Measurements from ENCODE around the gene GJA3.

GJA3 gene

DNA sequence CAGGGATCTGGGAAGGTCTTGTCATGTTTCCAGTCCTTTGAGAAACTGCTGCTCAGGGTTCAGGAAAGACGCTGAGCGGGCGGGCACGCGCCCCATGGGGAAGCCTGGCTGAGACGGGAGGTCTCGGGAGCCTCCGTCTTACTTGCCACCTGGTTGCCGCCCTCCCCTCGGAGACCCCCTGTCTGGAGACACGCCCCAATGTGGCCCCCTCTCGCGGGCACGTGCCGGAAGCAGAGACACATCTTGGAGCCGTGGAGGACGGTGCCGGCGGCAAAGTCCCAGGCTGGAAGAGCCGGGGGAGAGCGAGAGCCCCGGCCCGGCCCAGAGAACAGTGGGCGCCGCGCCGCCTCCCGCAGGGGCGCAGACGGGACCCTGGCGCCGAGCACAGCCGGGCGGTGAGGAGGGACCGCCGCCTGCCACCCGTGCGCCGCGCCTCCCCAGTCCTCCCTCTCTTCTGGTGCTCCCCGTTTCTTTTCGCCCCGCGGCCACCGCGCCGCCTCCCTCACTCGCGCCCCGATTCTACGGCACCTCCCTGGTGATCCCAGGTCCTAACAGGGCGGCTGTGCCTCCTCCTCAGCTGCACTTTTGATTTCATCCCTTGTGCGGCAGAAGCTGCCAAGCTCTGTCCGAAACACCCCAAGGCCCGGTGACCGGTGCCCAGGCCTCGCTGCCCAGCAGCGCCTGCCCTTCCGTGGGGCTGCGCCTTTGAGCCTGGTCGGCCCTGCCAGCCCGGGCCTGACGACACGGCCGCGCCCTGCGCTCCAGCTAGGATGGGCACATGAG, 16.4 kb upstream of the GJA3 start:
- Histone ChIP-seq H4K91ac (ENCODE audit: low read depth, low read length) (no peak overlapping the region), H2AFZ (ENCODE audit: insufficient read depth, low read length, poor library complexity) (no peak overlapping the region), H3K4me3 (ENCODE audit: low read depth, low read length) (no peak overlapping the region), H3K79me1 (ENCODE audit: low read length) (no peaks in the 10 kb centered on the region), H4K12ac (ENCODE audit: low read depth, low read length) (no peak overlapping the region), H3K27me3 (ENCODE audit: insufficient read depth, low read length) (no peaks in the 10 kb centered on the region), H3K36me3 (ENCODE audit: control insufficient read depth in 1 of 2, insufficient read depth in 2 of 2, low read length in 2 of 2) (peaks cover 0 to 1% of the 10 kb centered on the region in 2 experiments), H2BK120ac (ENCODE audit: insufficient read depth, low read length, poor library complexity) (no peak overlapping the region), H3K4ac (ENCODE audit: low read depth, low read length) (no peak overlapping the region), H2BK5ac (ENCODE audit: low read depth, low read length, poor library complexity) (no peak overlapping the region), H3K4me2 (ENCODE audit: low read length) (no peak overlapping the region), H3K23ac (ENCODE audit: low read length) (no peak overlapping the region), H3K4me1 (ENCODE audit: control insufficient read depth in 1 of 2, insufficient read depth in 2 of 2, low read length in 2 of 2) (peaks cover 6 to 8% of the 10 kb centered on the region in 2 experiments), H3K9ac (ENCODE audit: low read length) (no peak overlapping the region), H3K27ac (ENCODE audit: low read depth, low read length) (no peak overlapping the region), H3K14ac (ENCODE audit: low read length) (no peak overlapping the region), H2BK12ac (ENCODE audit: low read length) (no peak overlapping the region), H2AK5ac (ENCODE audit: low read length) (peak overlapping the region; percentile 9), H4K8ac (ENCODE audit: low read depth, low read length) (no peak overlapping the region), H3K9me3 (ENCODE audit: insufficient read depth, low read depth, low read length) (no peaks in the 10 kb centered on the region), H3K79me2 (ENCODE audit: control insufficient read depth, insufficient read depth, low read length, poor library complexity) (no peaks in the 10 kb centered on the region), H3K18ac (ENCODE audit: low read length) (no peak overlapping the region)
- DNase-seq = no peak
- WGBS (ENCODE audit: extremely low coverage, insufficient coverage, insufficient read length) = no CpG with 5 or more reads among the region's 67 CpGs

GRCh38 chr13:20175907-20176652, 15.2 kb upstream of the GJA3 start:
- Histone ChIP-seq H2BK12ac (ENCODE audit: low read length) (no peak overlapping the region), H2AK5ac (ENCODE audit: low read length) (no peak overlapping the region), H3K14ac (ENCODE audit: low read length) (no peak overlapping the region), H3K4ac (ENCODE audit: low read depth, low read length) (no peak overlapping the region), H3K79me1 (ENCODE audit: low read length) (no peaks in the 10 kb centered on the region), H2AFZ (ENCODE audit: insufficient read depth, low read length, poor library complexity) (no peak overlapping the region), H3K27me3 (ENCODE audit: insufficient read depth, low read length) (no peaks in the 10 kb centered on the region), H3K4me3 (ENCODE audit: low read depth, low read length) (no peak overlapping the region), H3K9me3 (ENCODE audit: insufficient read depth, low read depth, low read length) (no peaks in the 10 kb centered on the region), H3K9ac (ENCODE audit: low read length) (no peak overlapping the region), H2BK5ac (ENCODE audit: low read depth, low read length, poor library complexity) (no peak overlapping the region), H3K18ac (ENCODE audit: low read length) (no peak overlapping the region), H4K8ac (ENCODE audit: low read depth, low read length) (no peak overlapping the region), H2BK120ac (ENCODE audit: insufficient read depth, low read length, poor library complexity) (no peak overlapping the region), H3K27ac (ENCODE audit: low read depth, low read length) (no peak overlapping the region), H3K79me2 (ENCODE audit: control insufficient read depth, insufficient read depth, low read length, poor library complexity) (no peaks in the 10 kb centered on the region), H3K36me3 (ENCODE audit: control insufficient read depth in 1 of 2, insufficient read depth in 2 of 2, low read length in 2 of 2) (peaks cover 0 to 1% of the 10 kb centered on the region in 2 experiments), H3K4me2 (ENCODE audit: low read length) (no peak overlapping the region), H3K23ac (ENCODE audit: low read length) (no peak overlapping the region), H4K12ac (ENCODE audit: low read depth, low read length) (no peak overlapping the region), H3K4me1 (ENCODE audit: control insufficient read depth in 1 of 2, insufficient read depth in 2 of 2, low read length in 2 of 2) (peaks cover 6 to 8% of the 10 kb centered on the region in 2 experiments), H4K91ac (ENCODE audit: low read depth, low read length) (no peak overlapping the region)
- WGBS (ENCODE audit: extremely low coverage, insufficient coverage, insufficient read length) = no CpG with 5 or more reads among the region's 14 CpGs
- no peak for DNase-seq

GRCh38 chr13:20175406-20175794, 14.5 kb upstream of the GJA3 start:
- Histone ChIP-seq H3K4me2 (ENCODE audit: low read length) (no peak overlapping the region), H3K27ac (ENCODE audit: low read depth, low read length) (no peak overlapping the region), H2BK5ac (ENCODE audit: low read depth, low read length, poor library complexity) (no peak overlapping the region), H4K8ac (ENCODE audit: low read depth, low read length) (no peak overlapping the region), H2AK5ac (ENCODE audit: low read length) (no peak overlapping the region), H3K4me3 (ENCODE audit: low read depth, low read length) (no peak overlapping the region), H2AFZ (ENCODE audit: insufficient read depth, low read length, poor library complexity) (no peak overlapping the region), H3K14ac (ENCODE audit: low read length) (no peak overlapping the region), H3K36me3 (ENCODE audit: control insufficient read depth in 1 of 2, insufficient read depth in 2 of 2, low read length in 2 of 2) (peaks cover 0 to 1% of the 10 kb centered on the region in 2 experiments), H4K91ac (ENCODE audit: low read depth, low read length) (no peak overlapping the region), H4K12ac (ENCODE audit: low read depth, low read length) (no peak overlapping the region), H3K79me1 (ENCODE audit: low read length) (no peaks in the 10 kb centered on the region), H2BK12ac (ENCODE audit: low read length) (no peak overlapping the region), H3K4ac (ENCODE audit: low read depth, low read length) (no peak overlapping the region), H3K9me3 (ENCODE audit: insufficient read depth, low read depth, low read length) (no peaks in the 10 kb centered on the region), H3K23ac (ENCODE audit: low read length) (no peak overlapping the region), H3K4me1 (ENCODE audit: control insufficient read depth in 1 of 2, insufficient read depth in 2 of 2, low read length in 2 of 2) (peaks cover 6 to 8% of the 10 kb centered on the region in 2 experiments), H2BK120ac (ENCODE audit: insufficient read depth, low read length, poor library complexity) (no peak overlapping the region), H3K18ac (ENCODE audit: low read length) (no peak overlapping the region), H3K79me2 (ENCODE audit: control insufficient read depth, insufficient read depth, low read length, poor library complexity) (no peaks in the 10 kb centered on the region), H3K9ac (ENCODE audit: low read length) (no peak overlapping the region), H3K27me3 (ENCODE audit: insufficient read depth, low read length) (no peaks in the 10 kb centered on the region)
- no CpG with 5 or more reads among the region's 3 CpGs for WGBS (ENCODE audit: extremely low coverage, insufficient coverage, insufficient read length)
- DNase-seq = no peak

GRCh38 chr13:20174656-20175405, 14.0 kb upstream of the GJA3 start:
- no peak overlapping the region for H3K9ac ChIP-seq (ENCODE audit: low read length)
- WGBS (ENCODE audit: extremely low coverage, insufficient coverage, insufficient read length) = no CpG with 5 or more reads among the region's 22 CpGs
- H3K4me2 ChIP-seq (ENCODE audit: low read length) = no peak overlapping the region
- H3K36me3 ChIP-seq (ENCODE audit: control insufficient read depth in 1 of 2, insufficient read depth in 2 of 2, low read length in 2 of 2) = peaks cover 0 to 1% of the 10 kb centered on the region in 2 experiments
- H3K4me1 ChIP-seq (ENCODE audit: control insufficient read depth in 1 of 2, insufficient read depth in 2 of 2, low read length in 2 of 2) = peaks cover 6 to 8% of the 10 kb centered on the region in 2 experiments
- H3K4me3 ChIP-seq (ENCODE audit: low read depth, low read length) = no peak overlapping the region
- no peaks in the 10 kb centered on the region for H3K9me3 ChIP-seq (ENCODE audit: insufficient read depth, low read depth, low read length)
- no peak overlapping the region for H2BK12ac ChIP-seq (ENCODE audit: low read length)
- no peak overlapping the region for H4K8ac ChIP-seq (ENCODE audit: low read depth, low read length)
- H3K79me2 ChIP-seq (ENCODE audit: control insufficient read depth, insufficient read depth, low read length, poor library complexity) = no peaks in the 10 kb centered on the region
- no peaks in the 10 kb centered on the region for H3K27me3 ChIP-seq (ENCODE audit: insufficient read depth, low read length)
- no peak overlapping the region for H3K4ac ChIP-seq (ENCODE audit: low read depth, low read length)
- H4K91ac ChIP-seq (ENCODE audit: low read depth, low read length) = no peak overlapping the region
- H2AFZ ChIP-seq (ENCODE audit: insufficient read depth, low read length, poor library complexity) = no peak overlapping the region
- no peak overlapping the region for H2AK5ac ChIP-seq (ENCODE audit: low read length)
- no peak overlapping the region for H2BK120ac ChIP-seq (ENCODE audit: insufficient read depth, low read length, poor library complexity)
- no peaks in the 10 kb centered on the region for H3K79me1 ChIP-seq (ENCODE audit: low read length)
- H3K27ac ChIP-seq (ENCODE audit: low read depth, low read length) = no peak overlapping the region
- H4K12ac ChIP-seq (ENCODE audit: low read depth, low read length) = no peak overlapping the region
- no peak overlapping the region for H3K23ac ChIP-seq (ENCODE audit: low read length)
- no peak overlapping the region for H2BK5ac ChIP-seq (ENCODE audit: low read depth, low read length, poor library complexity)
- H3K18ac ChIP-seq (ENCODE audit: low read length) = no peak overlapping the region
- H3K14ac ChIP-seq (ENCODE audit: low read length) = no peak overlapping the region
- peak; percentile 96 to 97 for DNase-seq
